CD4-positive, alpha-beta T cell treated with Interferon gamma for 1 hour (primary cell): ENCODE results near the gene SLC35E2B.

Experiments used
- DNase-seq: peaks from one replicate; pipeline ENCODE4 v3.0.0-alpha.2; 2020

Gene SLC35E2B

DNA sequence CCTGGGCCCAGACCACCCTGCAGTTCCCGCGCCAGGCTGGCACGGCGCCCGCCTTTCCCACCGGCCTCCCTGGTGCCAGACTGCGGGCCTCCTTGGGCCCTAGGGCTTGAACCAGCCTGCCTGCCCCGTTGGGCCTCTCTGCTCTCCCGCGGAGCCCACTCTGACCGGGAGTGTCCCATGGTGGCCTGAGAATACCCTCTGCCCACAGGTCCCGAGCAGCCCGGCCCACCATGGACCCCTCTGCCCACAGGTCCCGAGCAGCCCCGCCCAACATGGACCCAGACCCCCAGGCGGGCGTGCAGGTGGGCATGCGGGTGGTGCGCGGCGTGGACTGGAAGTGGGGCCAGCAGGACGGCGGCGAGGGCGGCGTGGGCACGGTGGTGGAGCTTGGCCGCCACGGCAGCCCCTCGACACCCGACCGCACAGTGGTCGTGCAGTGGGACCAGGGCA, 69.4 kb downstream of the SLC35E2B start:
- no peak for DNase-seq

DNA sequence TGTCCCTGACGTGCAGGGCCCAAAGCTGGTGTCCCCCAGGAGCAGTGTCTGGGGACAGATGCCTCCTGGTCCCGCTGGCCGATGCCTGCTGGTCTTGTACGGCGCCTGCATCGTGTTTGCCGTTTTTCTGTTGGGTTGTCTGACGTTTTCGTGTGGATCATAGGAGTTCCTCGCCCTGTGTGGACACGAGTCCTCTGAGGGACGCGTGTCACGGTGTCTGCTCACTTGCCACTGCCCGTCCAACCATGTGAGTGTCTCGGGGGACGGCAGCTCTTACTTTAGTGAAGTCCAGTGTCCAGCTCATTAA, 69.9 kb downstream of the SLC35E2B start:
- DNase-seq: no peak

DNA sequence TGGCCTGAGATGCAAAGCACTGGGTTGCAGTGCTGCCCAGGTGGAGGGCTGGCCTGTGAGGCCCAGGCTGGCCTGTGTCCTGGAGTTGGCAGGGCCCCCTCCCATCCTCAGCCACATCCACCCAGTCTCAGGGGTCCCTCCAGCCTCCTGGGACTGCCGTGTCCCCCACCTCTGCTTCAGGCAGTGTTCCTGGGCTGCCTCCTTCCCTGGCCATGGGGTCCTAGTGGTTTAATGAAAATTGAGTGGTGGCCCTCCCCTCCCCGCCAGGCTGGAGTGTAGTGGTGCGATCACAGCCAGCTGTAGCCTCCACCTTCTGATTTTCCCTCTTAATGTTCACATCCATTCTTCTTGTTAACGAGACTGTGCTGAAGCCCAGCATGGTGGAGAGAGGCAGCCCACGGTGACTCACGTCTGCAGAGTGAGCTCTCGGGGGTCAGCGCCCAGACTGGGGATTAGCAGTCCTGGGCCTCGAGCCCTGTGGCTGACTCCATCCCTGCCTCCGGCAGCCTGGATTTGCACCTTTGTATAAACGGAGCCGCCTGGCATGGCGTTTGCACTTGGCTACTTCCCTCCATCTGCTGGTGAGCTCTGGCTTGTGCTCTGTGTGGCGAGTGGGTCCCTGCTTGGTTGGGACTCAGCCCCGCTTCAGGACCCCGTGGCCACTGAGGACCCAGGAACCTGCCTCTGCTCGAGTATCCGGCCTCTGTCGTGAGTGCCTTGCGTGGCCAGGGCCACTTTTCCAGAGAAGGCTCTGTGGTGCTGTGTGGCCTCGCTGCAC, 70.4 kb downstream of the SLC35E2B start:
- DNase-seq: no peak

DNA sequence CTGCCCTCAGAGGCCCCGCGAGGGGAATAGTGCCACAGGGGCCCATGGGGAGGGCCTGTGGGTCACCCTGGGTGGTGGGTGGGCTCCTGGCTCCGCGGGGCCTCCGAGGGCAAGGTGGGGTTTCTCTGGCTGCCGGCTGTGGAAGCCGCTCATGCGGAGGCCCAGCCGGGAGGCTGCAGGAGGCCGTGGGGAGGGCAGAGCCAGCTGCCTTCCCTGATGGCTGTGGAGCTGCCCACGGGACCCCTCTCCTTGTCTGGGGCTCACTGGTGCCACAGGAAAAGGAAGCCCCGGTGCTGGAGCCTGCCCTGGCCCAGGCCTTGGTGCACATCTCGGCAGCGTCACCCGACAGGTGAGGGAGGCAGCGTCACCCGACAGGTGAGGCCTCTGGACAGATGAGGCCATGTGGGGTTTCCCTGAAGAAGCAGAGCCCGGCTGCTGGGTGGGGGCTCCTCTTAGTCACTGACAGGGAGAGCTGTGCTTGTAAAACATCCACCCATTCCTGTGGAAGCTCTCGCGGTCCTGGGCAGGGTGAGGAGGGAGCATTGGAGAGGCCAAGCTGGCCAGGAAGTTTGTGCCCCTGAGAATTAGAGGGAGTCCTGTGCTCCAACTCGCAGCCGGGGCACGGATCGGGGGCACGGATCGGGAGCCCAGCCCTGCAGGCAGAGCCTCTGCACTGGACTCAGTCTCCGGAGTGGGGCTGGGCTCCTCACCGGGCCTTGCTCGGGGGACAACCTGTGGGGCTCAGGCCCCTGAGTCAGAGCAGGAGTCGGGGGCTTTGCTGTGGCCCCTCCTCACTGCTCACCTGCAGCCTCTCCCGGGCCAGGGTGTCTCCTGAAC, 71.2 kb downstream of the SLC35E2B start:
- DNase-seq: no peak

DNA sequence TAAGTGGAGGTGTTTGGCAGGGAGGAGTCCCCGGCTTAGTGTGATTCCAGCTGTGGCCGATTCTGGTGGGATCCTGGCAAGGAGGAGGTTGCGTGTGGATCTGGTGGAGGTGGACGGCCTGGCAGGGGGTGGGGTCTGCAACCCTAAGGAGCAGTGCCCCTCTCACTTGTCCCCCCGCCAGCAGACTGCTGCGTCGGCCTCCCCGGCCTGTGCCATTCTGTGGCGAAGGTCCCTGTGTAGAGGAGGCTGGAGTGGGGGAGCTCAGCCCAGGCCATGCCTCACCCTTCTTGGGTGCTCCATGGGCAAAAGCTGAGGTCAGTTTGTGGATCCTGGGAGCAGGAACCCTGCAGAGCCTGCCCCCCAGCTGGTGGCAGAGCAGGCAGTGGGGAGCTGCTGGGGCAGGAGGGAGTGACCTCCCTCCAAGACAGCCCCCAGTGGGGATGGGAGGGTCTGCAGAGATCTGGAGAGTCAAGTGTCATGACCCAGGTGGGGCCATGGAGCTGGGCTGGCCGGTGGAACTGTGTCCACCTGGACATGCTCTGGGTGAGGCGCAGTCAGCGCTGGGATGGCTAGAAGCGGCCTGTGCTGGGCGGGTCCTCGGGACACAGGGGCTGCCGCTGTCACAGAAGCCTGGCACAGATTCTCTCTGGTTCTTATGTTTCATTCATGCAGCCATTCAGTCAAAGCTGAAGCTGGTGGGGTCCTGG, 72.0 kb downstream of the SLC35E2B start:
- no peak for DNase-seq

DNA sequence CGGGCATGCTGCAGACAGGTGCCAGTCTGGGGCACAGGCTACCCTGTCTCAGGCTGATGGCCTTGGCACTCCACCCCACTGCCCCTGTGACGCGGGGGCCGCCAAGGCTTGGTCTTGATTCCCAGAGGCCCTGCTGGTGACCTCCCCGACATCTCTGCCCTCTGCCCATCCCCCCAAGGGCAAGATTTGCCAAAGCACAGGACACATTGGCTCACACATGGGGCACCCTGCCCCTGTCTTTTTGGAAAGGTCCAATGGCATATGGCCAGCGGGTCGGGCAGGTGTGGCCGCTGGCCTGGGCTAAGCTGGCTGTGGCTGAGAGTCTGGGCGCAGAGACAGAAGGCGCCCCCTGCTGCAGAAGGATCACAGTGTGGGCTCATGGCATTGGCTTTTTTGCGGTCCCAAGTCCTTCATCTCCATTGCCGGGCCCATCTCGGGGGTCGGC, 72.7 kb downstream of the SLC35E2B start:
- no peak for DNase-seq

DNA sequence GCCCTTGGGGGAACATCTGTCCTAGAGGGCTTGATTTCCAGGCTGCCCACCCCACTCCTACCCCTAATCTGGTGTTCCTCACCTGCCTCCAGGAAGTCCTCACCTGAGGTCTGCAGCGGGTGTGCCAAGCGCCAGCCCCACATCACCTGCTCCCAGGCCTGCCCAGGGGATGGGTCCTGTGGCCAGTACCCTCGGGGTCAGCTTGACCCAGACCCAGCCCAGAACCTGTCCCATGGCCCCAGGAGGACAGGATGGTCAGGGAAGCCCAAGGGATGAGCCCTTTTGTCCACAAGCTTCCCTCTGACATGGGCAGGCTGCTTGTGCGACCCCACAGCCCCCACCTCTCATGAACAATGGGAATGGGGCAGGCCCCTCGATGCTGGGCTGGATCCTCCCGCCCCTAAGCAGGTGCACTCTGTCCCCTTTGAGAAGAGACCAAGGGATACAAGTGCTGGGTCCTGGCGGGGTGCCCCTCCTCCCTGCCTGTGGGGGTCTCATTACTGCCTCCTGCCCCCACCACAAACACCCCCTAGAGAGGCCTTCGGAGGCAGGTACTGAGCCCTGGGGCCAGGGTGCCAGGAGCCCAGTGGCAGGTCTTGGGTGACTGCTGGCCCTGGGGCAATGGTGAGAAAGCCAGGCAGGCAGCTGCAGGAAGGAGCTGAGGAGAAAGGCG, 74.1 kb downstream of the SLC35E2B start:
- no peak for DNase-seq

DNA sequence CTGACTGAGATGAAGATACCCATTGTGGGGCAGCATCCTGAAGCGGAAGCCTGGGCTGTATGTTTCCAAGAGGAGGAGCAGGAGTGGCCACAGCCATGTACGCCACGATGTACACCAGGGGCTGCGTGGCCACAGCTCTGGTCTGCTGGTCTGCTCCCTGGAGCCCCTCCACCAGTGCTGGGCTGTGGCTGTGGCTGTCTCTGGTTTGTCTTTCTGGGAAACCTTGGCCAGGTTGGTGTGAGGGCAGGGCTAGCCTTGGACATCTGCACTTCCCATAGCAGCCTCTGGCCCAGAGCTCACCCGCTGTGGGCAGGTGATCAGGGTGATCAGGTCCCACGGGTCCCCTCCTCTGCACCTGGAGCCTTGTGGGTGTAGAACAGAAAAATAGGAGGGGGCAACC, 74.7 kb downstream of the SLC35E2B start:
- no peak for DNase-seq

DNA sequence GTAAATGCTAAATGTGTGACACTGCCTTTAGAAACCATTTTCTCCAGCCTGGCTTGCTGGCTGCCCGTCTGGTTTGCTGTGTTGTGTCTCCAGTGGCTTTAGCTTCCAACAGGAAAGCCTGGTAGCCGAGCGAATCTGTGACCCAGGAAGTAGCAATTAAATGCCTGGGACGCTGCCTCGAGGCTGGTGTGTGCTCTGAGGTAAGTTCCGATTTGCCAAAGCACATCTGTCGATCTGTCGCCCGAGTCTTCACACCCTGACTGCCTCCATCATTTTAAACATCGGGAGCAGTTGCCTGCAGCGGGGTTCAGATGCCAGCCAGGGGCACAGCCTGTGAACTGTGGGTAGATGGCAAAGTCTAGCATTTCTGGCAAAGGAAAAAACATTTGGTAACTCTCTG, 75.1 kb downstream of the SLC35E2B start:
- no peak for DNase-seq

DNA sequence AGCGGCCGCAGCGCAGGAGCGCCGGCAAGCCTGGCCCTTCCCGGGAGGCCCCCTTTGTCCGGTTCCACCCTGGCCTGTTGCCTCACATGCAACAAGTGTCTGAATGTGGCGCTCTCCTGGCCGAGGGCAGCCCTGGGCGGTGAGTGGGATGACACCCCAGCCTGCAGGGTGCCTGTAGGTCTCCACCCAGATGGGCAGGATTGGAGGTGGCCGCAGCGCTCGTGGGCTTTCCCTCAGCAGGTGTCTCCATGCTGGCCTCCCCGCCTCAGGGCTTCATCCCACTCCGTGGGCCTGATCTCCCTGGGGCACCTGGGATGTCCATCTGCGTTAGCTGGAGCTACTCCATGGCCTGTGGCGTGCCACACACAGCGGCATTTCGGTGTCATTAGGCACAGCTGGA, 75.8 kb downstream of the SLC35E2B start:
- no peak for DNase-seq

DNA sequence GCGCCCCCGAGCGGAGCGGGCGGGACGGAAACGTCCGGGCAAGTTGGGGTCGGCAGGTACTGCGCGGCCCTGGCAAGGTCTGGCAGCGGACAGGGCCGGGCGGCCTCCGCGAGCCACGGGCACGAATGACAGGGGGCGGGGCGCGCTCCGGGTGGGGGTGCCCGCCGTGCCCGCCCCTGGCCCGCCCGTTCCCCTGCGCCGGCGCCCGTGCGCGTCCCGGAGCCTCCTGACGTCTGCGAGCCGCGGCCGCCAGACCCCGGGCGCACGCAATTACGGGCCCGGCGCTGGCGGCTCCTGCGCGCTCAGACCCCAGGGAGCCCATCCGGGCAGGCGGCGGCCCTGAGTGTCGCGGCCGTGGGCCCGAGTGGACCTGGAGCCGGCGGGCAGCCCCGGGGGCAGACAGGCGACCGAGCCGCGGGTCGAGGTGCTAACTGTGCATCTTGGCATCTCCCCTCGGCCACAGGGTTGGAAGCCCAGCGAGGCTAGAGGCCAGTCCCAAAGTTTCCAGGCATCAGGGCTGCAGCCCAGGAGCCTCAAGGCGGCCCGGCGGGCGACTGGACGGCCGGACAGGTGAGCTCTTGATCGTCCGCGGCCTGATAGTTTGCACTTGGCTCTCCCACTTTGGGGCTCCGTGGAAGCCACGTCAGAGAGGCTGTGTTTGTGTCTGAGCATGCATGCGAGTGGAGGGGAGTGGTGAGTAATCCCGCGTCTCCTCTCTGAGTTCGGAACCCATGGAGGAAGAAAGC, 76.4 kb downstream of the SLC35E2B start:
- peak; percentile 57 for DNase-seq

DNA sequence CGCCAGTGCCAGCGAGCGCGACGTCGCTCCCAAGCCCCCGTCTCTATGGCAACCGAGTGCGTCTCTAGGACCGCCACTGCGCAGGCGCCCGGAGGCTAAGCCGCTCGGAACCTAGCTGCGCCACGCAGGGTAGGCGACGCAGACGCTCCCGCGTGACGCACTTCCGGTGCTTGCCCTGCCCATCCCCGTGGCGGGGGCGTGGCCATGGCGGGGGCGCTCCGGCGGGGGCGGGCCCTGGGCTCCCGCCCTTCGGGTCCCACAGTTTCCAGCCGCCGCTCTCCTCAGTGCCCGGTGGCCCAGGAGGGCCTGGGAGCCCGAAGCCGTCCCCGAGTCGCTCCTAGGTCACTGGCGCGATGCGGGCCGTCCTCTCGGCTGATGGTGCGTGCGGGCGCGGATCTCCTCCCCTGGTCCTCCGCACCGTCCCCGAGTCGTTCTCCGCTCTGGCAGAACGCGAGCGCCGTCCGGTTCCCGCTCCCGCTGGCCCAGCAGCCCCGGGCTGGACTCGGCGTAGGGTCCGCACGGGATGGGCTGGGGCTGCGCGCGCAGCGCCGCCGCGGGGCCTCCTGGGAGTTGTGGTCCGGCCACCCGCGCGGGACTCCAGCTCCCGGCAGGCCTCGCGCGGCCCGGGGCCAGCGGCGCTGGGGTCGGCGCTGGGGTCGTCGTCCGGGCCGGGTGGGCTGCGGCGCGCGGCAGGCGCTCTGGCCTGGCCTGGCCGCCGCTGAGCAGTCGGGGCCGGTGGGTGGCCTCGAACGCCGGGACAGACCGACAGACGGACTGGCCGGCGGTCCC, 77.1 kb downstream of the SLC35E2B start, which contains the start of gene MIB2:
MIB2 (plus strand) TSS at position 245 of the 789 bp plus-strand sequence. CDS start 7,953 bp downstream, outside the sequence.
- peak; percentile 99 for DNase-seq

DNA sequence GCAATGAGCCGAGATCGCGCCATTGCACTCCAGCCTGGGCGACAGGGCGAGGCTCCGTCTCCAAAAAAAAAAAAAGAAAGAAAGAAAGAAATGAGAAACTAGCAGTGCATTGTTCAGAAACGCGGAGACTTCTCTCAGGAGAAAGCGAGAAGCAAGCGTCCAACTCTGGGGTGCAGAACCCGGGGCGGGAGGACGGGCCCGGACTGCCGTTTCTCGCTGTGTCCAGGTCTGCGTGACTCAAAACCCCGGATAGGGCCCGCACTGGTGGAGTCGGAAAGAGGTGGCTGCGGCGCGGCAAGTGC, 77.7 kb downstream of the SLC35E2B start:
- no peak for DNase-seq

DNA sequence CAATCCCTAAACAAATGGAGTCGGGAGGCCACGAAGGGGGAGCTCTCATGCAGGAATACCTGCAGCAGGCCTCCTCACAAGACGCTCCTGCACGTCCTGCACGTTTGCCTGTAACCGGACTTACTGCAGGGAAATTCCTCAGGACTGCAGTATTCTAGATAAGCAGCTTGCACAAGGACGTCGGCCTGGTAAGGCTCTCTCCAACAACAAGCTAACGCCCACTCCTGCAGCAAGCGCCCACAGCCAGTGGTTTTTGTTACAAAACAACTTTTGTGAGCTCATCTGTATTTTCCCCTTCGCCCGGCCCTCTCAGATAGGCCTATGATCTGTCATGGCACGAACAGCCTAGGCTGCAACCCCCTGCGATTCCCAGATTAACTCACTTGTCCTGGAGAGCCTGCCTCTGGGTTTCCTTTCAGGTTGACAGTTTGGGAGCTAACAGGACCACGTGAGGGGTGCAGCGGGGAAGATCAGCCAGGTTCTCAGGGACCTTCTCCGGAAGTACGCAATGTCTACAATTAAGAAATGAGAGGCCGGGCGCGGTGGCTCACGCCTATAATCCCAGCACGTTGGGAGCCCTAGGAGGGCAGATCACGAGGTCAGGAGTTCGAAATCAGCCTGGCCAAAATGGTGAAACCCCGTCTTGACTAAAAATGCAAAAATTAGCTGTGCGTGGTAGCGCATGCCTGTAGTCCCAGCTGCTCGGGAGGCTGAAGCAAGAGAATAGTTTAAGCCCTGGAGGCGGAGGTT, 78.2 kb downstream of the SLC35E2B start:
- DNase-seq: peak; percentile 71

DNA sequence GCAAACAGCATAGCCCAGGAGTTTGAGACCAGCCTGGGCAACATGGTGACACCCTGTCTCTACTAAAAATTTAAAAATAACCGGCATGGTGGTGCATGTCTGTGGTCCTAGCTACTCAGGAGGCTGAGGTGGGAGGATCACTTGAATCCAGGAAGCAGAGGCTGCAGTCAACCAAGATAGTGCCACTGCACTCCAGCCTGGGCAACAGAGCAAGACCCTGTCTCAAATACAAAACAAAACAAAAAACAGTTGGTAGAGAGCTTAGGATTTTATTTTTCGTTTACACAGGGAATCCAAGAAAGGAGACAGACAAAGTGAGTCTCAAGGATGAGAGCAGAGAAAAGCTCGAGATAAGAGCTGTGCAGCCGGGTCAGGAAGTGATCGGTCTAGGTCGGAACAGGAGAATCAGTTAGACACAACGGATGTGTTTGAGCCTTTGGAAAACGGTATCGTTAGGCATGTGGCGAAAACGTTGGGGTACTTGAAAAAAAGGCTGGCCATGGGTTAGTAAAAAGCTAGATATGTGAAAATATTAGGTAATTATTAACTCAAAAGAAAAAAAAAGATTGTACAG, 79.0 kb downstream of the SLC35E2B start:
- no peak for DNase-seq

DNA sequence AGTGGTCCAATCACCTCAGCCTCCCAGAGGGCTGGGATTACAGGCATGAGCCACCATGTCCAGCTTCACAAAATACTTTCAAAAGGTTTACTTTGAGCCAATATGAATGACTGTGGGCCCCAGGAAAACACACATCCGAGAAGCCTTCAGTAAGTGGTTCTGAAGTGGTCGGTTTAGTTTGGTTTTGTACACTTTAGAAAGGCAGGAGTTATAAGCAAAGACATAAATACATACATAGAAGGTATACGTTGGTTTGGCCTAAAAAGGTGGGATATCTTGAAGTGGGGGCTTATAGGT, 80.5 kb downstream of the SLC35E2B start:
- no peak for DNase-seq

DNA sequence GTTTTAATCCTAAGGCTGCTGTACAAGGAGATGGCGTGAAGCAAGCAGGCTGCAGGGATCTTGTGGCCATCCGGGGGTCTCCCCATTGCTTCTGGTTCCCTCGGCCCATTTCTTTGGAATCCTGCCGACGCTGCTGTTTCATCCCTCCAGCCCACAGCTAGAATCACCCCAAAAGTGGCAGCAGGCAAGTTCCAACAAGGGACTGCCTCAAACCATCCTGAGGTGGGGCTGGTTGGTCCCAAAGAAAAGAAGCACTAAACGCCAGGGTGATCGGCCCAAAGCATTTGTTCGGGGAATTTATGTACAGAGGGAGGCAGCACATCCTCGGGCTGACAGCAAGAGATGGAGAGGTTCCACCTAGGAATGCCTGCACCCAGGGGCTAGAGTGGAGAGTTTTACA, 81.8 kb downstream of the SLC35E2B start:
- DNase-seq: no peak

DNA sequence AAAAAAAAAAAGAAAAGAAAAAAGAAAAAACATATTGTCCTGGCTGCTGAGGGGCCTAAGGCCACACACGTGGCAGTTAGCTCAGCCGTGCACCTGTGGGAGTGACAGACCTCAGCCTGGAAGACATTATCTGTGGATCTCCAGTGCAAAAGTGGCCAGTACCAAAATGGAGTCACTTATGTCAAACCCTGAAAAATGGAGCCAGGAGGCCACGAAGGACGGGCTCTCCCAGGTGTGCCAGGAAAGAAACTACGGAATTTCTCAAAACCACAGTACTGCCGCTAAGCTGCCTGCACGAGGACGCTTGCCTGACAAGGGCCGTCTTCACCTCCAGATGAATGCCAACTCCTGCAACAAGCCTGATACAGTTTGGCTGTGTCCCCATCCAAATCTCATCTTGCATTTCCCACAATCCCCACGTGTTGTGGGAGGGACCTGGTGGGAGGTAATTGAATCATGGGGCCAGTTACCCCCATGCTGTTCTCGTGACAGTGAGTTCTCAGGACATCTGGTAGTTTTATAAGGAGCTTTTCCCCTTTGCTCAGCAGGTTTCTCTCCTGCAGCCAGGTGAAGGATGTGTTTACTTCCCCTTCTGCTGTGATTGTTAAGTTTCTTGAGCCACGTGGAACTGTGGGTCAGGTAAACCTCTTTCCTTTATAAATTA, 82.6 kb downstream of the SLC35E2B start:
- DNase-seq: no peak
